ENCODE data around the gene MARF1.

DNA sequence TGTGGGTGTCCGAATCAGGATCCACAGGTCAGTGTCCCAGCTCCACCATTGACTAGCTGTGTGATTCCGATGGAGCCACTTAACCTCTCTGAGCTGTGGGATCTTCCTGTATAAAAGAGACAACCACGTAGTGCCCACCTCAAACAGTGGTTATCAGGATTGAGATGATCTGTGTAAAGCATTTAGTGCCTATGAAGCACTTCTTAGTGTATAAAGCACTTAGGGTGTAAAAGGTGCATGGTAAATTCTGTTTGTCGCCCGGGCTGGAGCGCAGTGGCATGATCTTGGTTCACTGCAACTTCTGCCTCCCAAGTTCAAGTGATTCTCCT is 95.2 kb downstream of the MARF1 start:
- TF ChIP-seq CTCF (IDR thresholded peaks at IDR 0.05) (no peak), POLR2A (IDR thresholded peaks at IDR 0.05) (no peak)
